ENCODE measurements around the gene TNS1.

The TNS1 gene

GRCh38 chr2:217801711-217802110 lies 201.1 kb downstream of the TNS1 start:
- no peak for TF ChIP-seq CTCF (IDR thresholded peaks at IDR 0.05; ENCODE audit: insufficient read depth, low read depth, low read length, missing control alignments)

GRCh38 chr2:217801115-217801531 lies 201.7 kb downstream of the TNS1 start:
- TF ChIP-seq CTCF (IDR thresholded peaks at IDR 0.05; ENCODE audit: insufficient read depth, low read depth, low read length, missing control alignments) = no peak
- no peak for DNase-seq (ENCODE audit: low read depth)
- H3K4me3 ChIP-seq (ENCODE audit: low read length) = no peak overlapping the region

More at GRCh38 chr2:217801711-217802110, 201.1 kb downstream of the TNS1 start:
- H3K4me3 ChIP-seq (ENCODE audit: low read length) = no peak overlapping the region
- no peak for DNase-seq (ENCODE audit: low read depth)

DNA sequence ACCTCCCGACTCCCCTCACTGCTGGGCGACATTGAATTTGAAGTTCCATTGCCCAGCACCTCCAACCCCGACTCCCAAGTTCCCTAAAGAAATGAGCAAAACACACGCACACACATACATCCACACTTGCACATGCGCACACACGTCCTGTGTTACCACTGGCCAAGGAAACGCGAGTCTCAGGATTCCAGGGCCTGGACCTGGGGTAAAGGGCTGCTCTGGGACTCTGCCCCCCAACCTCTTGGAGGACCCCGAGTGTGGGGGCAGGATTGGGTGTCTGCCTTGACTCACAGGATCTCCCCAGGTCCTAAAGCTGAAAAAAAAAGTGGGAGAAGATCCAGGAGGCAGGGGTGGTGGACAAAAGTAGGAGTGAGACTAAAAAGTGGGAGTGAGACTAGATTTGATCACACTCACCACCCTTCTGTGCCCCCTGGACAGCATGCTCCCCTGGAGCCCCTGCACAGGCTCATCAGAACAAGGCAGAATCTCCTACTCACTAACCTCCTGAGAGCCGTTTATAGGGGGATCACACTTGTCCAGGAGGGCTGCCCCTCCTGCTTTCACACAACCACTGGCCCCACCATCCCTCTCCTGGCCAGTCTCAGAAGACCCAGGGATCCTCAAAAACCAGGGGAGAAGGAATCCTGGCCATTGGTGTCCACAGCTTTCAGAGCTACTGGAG lies 202.2 kb downstream of the TNS1 start:
- no peak for DNase-seq (ENCODE audit: low read depth)
- no peak overlapping the region for H3K4me3 ChIP-seq (ENCODE audit: low read length)
- TF ChIP-seq CTCF (IDR thresholded peaks at IDR 0.05; ENCODE audit: insufficient read depth, low read depth, low read length, missing control alignments) = no peak

DNA sequence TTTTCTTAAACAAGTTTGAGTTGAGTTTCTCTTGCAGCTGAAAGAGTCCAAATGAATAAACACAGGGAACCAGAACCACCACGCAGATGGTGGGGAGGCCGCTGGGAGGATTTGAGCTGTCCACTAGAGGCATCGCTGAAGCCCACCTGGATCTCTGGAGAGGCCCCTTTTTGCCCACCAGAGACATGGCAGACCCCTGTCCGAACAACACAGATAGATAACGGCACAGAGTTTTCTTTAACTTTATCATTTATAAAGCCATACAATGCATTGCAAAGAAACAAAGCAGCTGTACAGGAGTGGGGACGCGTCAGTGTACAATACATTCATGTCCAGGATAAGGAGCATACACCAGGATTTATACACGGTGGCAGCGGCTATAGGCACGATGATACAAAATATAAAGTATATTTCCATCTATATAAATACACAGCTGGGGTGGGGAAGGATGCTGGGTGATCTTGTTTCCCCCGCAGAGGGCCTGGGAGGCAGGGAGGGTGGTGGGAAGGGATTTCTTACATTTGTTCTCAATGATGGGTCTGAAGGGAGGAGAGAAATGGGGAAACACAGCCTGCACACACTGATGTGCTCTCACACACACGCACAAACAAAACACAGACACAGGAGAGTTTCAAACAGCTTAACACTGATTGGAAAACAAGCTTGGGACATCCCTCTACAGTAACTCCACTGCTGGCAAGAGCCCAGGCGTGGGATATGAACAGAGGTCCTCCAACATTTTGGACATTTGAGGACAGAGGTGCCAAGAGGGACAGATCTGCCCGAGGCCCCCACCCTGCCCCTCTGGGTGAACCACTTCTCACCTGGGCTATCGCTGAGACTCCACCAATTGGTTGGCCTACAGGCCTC lies 203.0 kb downstream of the TNS1 start:
- TF ChIP-seq CTCF (IDR thresholded peaks at IDR 0.05; ENCODE audit: insufficient read depth, low read depth, low read length, missing control alignments) = no peak
- no peak for DNase-seq (ENCODE audit: low read depth)
- no peak overlapping the region for H3K4me3 ChIP-seq (ENCODE audit: low read length)

DNA sequence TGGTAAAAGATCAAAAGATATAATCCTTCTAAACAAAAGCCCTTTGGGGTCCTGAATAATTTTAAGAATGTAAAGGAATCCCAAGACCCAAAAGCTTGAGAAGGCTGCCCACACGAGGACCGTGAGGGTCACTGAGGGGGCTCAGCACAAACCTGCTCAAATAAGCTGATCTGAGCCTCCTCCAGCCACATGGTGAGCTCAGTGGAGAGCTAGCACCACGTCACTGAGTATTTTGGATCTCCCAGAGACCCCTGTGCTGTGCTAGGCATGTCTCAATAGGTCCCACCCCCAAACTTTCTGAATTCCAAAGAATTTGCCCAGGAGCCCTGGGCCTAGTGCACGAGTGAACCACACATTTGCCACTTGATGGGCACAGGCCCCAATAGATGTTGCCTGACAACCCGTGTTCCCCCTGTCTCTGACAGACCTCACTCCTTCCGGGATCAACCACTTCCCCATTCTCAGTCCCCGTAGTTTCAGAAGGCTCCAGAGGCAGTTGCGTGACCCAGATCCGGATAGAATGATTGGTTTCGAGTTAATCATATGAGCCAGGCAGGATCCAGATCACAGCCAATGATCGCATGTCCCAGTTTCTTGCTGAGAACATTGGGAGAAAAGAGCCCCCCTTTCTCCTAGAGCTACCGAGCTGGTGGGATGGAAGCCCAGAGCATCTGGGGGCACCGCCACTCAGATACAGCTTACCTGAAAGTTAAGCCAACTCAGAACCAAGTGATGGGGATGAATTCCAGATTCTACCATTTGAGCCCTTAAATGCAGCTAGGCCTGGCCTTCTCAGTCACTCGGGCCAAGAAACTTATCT lies 203.8 kb downstream of the TNS1 start:
- DNase-seq (ENCODE audit: low read depth) = no peak
- TF ChIP-seq CTCF (IDR thresholded peaks at IDR 0.05; ENCODE audit: insufficient read depth, low read depth, low read length, missing control alignments) = no peak
- H3K4me3 ChIP-seq (ENCODE audit: low read length) = no peak overlapping the region

DNA sequence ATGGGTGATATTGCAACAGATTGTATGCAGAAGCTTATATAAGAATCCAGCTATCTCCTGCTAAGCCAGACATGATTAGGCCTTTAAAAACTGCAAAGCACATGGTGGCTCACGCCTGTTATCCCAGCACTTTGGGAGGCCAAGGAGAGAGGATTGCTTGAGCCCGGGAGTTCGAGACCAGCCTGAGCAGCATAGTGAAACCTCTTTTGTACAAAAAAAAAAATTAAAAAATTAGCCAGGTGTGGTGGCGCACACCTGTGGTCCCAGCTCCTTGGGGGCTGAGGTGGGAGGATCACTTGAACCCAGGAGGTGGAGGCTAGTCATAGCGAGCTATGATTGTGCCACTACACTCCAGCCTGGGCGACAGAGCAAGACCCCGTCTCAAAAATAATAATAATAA lies 204.6 kb downstream of the TNS1 start:
- no peak for DNase-seq (ENCODE audit: low read depth)
- no peak overlapping the region for H3K4me3 ChIP-seq (ENCODE audit: low read length)
- TF ChIP-seq CTCF (IDR thresholded peaks at IDR 0.05; ENCODE audit: insufficient read depth, low read depth, low read length, missing control alignments) = no peak

Measured in epithelial cell of esophagus (primary cell).